Measurements from ENCODE around the gene CYRIA. TPM values are rescaled to one million over a fixed set of nuclear protein-coding genes. Genes with fewer than 3 reads are reported as not detected.

Gene CYRIA
- total and polyA plus RNA-seq, 10 of the 15 experiments (the other 5 are each of a cell fraction or from before 2014, with no cell fraction given) = 3.0 to 13.1 (median 8.5) TPM

DNA sequence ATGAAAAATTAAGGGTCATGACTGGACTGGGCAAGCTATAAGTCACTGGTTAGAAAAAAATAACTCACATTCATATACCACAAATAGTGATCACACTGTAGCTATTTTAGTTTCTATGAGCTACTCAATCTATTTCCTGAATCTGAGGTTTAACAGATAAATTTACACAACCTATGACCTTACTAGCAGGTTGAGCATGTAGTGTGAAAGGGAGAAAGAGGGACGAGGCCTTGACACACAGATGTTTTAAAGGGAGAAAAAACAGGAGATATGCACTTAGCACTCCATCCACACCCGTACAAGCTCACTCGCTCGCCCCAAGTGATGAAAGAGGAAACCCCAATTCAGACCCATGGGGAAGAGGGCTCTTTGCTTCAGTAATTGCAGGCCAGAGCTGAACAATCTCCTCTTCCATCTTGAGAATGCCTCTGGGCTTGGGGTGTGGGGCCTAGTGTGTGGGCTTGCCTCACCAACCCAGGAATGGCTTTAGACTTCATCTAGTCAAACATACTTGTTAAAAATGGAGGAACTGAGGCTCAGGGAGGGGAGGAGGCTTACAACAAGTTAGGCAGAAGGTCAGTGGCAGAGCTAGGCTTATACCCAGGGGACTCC is 10.7 kb downstream of the CYRIA start (continued):
- TF ChIP-seq, protein P1, sequence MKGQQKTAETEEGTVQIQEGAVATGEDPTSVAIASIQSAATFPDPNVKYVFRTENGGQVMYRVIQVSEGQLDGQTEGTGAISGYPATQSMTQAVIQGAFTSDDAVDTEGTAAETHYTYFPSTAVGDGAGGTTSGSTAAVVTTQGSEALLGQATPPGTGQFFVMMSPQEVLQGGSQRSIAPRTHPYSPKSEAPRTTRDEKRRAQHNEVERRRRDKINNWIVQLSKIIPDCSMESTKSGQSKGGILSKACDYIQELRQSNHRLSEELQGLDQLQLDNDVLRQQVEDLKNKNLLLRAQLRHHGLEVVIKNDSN (IDR thresholded peaks at IDR 0.05; ENCODE audit: borderline replicate concordance, extremely low read length, insufficient read depth, low read depth, low read length) = no peak
- TF ChIP-seq TCF7 (IDR thresholded peaks at IDR 0.05; ENCODE audit: borderline replicate concordance) (no peak), YY1 (IDR thresholded peaks at IDR 0.05; ENCODE audit: low read depth, low read length) (no peak), RFX5 (IDR thresholded peaks at IDR 0.05; ENCODE audit: low read depth, low read length) (no peak), HCFC1 (IDR thresholded peaks at IDR 0.05; ENCODE audit: low read length) (no peak), PML (IDR thresholded peaks at IDR 0.05; ENCODE audit: low read length) (0 out of 2 replicates have a peak, but pooled peaks have one; percentile 35), RAD21 (IDR thresholded peaks at IDR 0.05; ENCODE audit: insufficient read depth, low read depth, low read length) (no peak), CHD4 (IDR thresholded peaks at IDR 0.05) (no peak), CREB1 (IDR thresholded peaks at IDR 0.05; ENCODE audit: low read depth) (no peak), FOS (IDR thresholded peaks at IDR 0.05; ENCODE audit: borderline replicate concordance, extremely low read depth, insufficient read length) (no peak), POLR2AphosphoS5 (IDR thresholded peaks at IDR 0.05; ENCODE audit: low read length) (no peak), ZNF274 (IDR thresholded peaks at IDR 0.05; ENCODE audit: insufficient read depth, insufficient read length) (no peak), EGR1 (IDR thresholded peaks at IDR 0.05; ENCODE audit: borderline replicate concordance in 1 of 2, low read depth in 2 of 2, low read length in 2 of 2) (no peak), SIX5 (IDR thresholded peaks at IDR 0.05; ENCODE audit: low read depth, low read length, severe bottlenecking) (no peak), STAT3 (IDR thresholded peaks at IDR 0.05; ENCODE audit: low read depth, low read length) (no peak), RB1 (IDR thresholded peaks at IDR 0.05; ENCODE audit: borderline replicate concordance) (no peak), POU2F2 (IDR thresholded peaks at IDR 0.05; ENCODE audit: borderline replicate concordance, low read depth, low read length) (no peak), ZNF24 (IDR thresholded peaks at IDR 0.05) (no peak), SP1 (IDR thresholded peaks at IDR 0.05; ENCODE audit: low read depth, low read length) (no peak)
- TF ChIP-seq, protein P2, sequence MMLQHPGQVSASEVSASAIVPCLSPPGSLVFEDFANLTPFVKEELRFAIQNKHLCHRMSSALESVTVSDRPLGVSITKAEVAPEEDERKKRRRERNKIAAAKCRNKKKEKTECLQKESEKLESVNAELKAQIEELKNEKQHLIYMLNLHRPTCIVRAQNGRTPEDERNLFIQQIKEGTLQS (IDR thresholded peaks at IDR 0.05; ENCODE audit: borderline replicate concordance, extremely low read depth, low read depth, low read length) = no peak
- TF ChIP-seq, protein P3, sequence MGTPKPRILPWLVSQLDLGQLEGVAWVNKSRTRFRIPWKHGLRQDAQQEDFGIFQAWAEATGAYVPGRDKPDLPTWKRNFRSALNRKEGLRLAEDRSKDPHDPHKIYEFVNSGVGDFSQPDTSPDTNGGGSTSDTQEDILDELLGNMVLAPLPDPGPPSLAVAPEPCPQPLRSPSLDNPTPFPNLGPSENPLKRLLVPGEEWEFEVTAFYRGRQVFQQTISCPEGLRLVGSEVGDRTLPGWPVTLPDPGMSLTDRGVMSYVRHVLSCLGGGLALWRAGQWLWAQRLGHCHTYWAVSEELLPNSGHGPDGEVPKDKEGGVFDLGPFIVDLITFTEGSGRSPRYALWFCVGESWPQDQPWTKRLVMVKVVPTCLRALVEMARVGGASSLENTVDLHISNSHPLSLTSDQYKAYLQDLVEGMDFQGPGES (IDR thresholded peaks at IDR 0.05) = no peak
- TF ChIP-seq, protein P4, sequence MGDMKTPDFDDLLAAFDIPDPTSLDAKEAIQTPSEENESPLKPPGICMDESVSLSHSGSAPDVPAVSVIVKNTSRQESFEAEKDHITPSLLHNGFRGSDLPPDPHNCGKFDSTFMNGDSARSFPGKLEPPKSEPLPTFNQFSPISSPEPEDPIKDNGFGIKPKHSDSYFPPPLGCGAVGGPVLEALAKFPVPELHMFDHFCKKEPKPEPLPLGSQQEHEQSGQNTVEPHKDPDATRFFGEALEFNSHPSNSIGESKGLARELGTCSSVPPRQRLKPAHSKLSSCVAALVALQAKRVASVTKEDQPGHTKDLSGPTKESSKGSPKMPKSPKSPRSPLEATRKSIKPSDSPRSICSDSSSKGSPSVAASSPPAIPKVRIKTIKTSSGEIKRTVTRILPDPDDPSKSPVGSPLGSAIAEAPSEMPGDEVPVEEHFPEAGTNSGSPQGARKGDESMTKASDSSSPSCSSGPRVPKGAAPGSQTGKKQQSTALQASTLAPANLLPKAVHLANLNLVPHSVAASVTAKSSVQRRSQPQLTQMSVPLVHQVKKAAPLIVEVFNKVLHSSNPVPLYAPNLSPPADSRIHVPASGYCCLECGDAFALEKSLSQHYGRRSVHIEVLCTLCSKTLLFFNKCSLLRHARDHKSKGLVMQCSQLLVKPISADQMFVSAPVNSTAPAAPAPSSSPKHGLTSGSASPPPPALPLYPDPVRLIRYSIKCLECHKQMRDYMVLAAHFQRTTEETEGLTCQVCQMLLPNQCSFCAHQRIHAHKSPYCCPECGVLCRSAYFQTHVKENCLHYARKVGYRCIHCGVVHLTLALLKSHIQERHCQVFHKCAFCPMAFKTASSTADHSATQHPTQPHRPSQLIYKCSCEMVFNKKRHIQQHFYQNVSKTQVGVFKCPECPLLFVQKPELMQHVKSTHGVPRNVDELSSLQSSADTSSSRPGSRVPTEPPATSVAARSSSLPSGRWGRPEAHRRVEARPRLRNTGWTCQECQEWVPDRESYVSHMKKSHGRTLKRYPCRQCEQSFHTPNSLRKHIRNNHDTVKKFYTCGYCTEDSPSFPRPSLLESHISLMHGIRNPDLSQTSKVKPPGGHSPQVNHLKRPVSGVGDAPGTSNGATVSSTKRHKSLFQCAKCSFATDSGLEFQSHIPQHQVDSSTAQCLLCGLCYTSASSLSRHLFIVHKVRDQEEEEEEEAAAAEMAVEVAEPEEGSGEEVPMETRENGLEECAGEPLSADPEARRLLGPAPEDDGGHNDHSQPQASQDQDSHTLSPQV (IDR thresholded peaks at IDR 0.05) = peak; percentile 41; the same call in 1 of the 2 replicates
- TF ChIP-seq, protein P5, sequence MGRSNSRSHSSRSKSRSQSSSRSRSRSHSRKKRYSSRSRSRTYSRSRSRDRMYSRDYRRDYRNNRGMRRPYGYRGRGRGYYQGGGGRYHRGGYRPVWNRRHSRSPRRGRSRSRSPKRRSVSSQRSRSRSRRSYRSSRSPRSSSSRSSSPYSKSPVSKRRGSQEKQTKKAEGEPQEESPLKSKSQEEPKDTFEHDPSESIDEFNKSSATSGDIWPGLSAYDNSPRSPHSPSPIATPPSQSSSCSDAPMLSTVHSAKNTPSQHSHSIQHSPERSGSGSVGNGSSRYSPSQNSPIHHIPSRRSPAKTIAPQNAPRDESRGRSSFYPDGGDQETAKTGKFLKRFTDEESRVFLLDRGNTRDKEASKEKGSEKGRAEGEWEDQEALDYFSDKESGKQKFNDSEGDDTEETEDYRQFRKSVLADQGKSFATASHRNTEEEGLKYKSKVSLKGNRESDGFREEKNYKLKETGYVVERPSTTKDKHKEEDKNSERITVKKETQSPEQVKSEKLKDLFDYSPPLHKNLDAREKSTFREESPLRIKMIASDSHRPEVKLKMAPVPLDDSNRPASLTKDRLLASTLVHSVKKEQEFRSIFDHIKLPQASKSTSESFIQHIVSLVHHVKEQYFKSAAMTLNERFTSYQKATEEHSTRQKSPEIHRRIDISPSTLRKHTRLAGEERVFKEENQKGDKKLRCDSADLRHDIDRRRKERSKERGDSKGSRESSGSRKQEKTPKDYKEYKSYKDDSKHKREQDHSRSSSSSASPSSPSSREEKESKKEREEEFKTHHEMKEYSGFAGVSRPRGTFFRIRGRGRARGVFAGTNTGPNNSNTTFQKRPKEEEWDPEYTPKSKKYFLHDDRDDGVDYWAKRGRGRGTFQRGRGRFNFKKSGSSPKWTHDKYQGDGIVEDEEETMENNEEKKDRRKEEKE (IDR thresholded peaks at IDR 0.05) = no peak
